IPS-11a (cell line): Measurements from ENCODE around the gene TRPV6.

ENCODE experiments used
- H3K4me3 ChIP-seq: one replicate; pipeline ENCODE4 v1.5.1; 2013; ENCODE audit warnings: low read depth, low read length, control low read depth

The TRPV6 gene

GRCh38 chr7:142886866-142887265, 1.3 kb upstream of the TRPV6 start:
- no peak overlapping the region for H3K4me3 ChIP-seq

GRCh38 chr7:142884286-142884640, 1.3 kb downstream of the TRPV6 start:
- H3K4me3 ChIP-seq, result no peak overlapping the region

GRCh38 chr7:142883571-142884285, 1.8 kb downstream of the TRPV6 start:
- H3K4me3 ChIP-seq, result no peak overlapping the region

- no peak overlapping the region for H3K4me3 ChIP-seq
Measured at GRCh38 chr7:142883145-142883544, 2.4 kb downstream of the TRPV6 start.

- no peak overlapping the region for H3K4me3 ChIP-seq
Measured at GRCh38 chr7:142882338-142882678, 3.2 kb downstream of the TRPV6 start.

- no peak overlapping the region for H3K4me3 ChIP-seq
Measured at GRCh38 chr7:142881586-142882337, 3.8 kb downstream of the TRPV6 start.

- H3K4me3 ChIP-seq, result no peak overlapping the region
Measured at GRCh38 chr7:142880876-142881505, 4.6 kb downstream of the TRPV6 start.

- no peak overlapping the region for H3K4me3 ChIP-seq
Measured at GRCh38 chr7:142879060-142879459, 6.5 kb downstream of the TRPV6 start.

GRCh38 chr7:142878315-142878714, 7.2 kb downstream of the TRPV6 start:
- H3K4me3 ChIP-seq, result no peak overlapping the region

GRCh38 chr7:142876991-142877910, 8.3 kb downstream of the TRPV6 start:
- H3K4me3 ChIP-seq, result no peak overlapping the region

GRCh38 chr7:142876236-142876960, 9.1 kb downstream of the TRPV6 start:
- H3K4me3 ChIP-seq, result no peak overlapping the region

GRCh38 chr7:142875456-142875855, 10.1 kb downstream of the TRPV6 start:
- no peak overlapping the region for H3K4me3 ChIP-seq

GRCh38 chr7:142874837-142875236, 10.7 kb downstream of the TRPV6 start:
- no peak overlapping the region for H3K4me3 ChIP-seq

GRCh38 chr7:142874409-142874808, 11.1 kb downstream of the TRPV6 start:
- H3K4me3 ChIP-seq, result no peak overlapping the region

GRCh38 chr7:142873871-142874270, 11.7 kb downstream of the TRPV6 start:
- H3K4me3 ChIP-seq, result no peak overlapping the region

- H3K4me3 ChIP-seq, result no peak overlapping the region
Measured at GRCh38 chr7:142873281-142873784, 12.2 kb downstream of the TRPV6 start.

- H3K4me3 ChIP-seq, result no peak overlapping the region
Measured at GRCh38 chr7:142872106-142872675, 13.4 kb downstream of the TRPV6 start.

- no peak overlapping the region for H3K4me3 ChIP-seq
Measured at GRCh38 chr7:142871260-142872105, 14.1 kb downstream of the TRPV6 start.
